Measurements from ENCODE around the gene IGF2. TPM values are rescaled to one million over a fixed set of nuclear protein-coding genes. Genes with fewer than 3 reads are reported as not detected.

IGF2 gene
- total RNA-seq, 1 donor from 2014 or later: 110 TPM

- no peaks in the 10 kb centered on the region for H3K36me3 Mint-ChIP-seq (ENCODE audit: low read depth)
- H3K9me3 Mint-ChIP-seq (ENCODE audit: low read depth): no peaks in the 10 kb centered on the region
- no peak overlapping the region for H3K27ac Mint-ChIP-seq (ENCODE audit: unreplicated experiment)
- DNase-seq (ENCODE audit: low spot score): peak; percentile 89
- H3K4me1 Mint-ChIP-seq (ENCODE audit: low read depth): peaks cover 27% of the 10 kb centered on the region
- peaks cover 4% of the 10 kb centered on the region for H3K27me3 Mint-ChIP-seq (ENCODE audit: low read depth)
- no peak for TF ChIP-seq CTCF (IDR thresholded peaks at IDR 0.05)
- no peak overlapping the region for H3K4me3 Mint-ChIP-seq (ENCODE audit: unreplicated experiment)
Measured at GRCh38 chr11:2098691-2099515, 40.3 kb downstream of the IGF2 start.

DNA sequence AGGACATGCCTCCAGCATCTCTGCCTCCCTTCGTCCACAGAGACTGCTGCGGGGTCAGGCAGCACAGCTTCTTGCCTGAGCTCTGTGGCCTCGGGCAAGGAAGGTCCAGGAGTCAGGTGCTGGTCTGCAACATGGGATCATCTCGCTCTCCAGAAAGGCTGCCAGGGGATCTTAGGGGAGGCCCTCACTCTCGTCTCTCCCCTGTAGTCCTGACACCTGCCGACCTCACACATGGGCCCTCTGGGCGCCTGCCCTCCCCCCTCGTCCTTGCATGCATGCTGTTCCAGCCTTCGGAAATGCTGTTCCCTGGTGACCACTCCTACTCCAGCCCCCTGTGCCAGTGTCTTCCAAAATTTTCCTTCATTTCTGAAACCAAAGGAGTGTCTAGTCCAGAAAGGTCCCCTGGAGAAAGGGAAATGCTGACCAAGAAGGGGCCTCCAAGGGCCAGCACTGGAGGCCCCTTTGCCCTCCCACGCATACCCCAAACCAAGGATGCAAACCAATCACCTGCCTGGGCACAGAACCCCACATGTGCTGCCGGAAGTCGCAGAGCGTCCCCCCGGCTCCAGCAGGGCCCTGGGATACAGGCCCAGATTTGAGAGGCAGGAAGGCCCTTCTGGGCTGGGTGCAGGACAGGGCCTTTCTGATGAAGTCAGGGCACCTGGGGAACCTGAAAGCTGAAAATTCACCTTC lies 41.0 kb downstream of the IGF2 start:
- H3K27ac Mint-ChIP-seq (ENCODE audit: unreplicated experiment): no peak overlapping the region

DNA sequence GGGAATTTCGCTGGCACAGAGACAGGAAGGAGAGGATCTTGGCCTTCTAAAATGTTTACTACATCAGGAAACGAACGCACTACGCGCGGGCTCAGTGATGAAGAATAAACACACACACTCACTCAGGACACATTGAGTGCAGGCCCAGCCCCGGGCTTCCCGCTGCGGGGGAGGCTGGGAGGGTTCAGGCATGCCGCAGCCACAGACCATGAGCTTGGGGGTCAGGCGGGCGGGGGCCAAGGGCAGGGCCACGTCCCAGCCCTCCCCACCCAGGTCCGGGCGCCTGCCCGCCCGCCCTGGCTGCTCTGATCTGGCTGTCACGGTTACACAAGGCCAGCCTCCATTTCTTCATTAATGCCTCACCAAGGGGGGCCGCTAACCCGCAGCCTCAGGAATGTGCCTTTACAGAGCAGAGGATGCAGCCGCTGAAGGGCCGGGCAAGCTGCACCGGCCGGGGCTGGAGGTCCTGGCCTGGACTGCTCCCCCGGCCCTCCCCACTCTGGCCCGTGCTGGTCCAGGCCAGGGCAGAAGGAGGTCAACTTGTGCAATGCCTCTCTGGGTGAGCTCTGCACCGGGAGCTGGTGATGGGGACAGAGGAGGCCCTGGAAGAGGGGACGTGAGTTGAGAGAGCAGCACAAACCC lies 41.7 kb downstream of the IGF2 start:
- Mint-ChIP-seq H3K4me1 (ENCODE audit: low read depth) (peaks cover 34% of the 10 kb centered on the region), H3K27ac (ENCODE audit: unreplicated experiment) (peak overlapping the region; percentile 84), H3K36me3 (ENCODE audit: low read depth) (peaks cover 2% of the 10 kb centered on the region), H3K9me3 (ENCODE audit: low read depth) (peaks cover 4% of the 10 kb centered on the region), H3K4me3 (ENCODE audit: unreplicated experiment) (no peak overlapping the region), H3K27me3 (ENCODE audit: low read depth) (peaks cover 4% of the 10 kb centered on the region)
- no peak for TF ChIP-seq CTCF (IDR thresholded peaks at IDR 0.05)
- DNase-seq (ENCODE audit: low spot score): peak; percentile 82

More for the DNA sequence above, 41.0 kb downstream of the IGF2 start:
- Mint-ChIP-seq H3K9me3 (ENCODE audit: low read depth) (peaks cover 4% of the 10 kb centered on the region), H3K27me3 (ENCODE audit: low read depth) (peaks cover 4% of the 10 kb centered on the region), H3K4me3 (ENCODE audit: unreplicated experiment) (no peak overlapping the region), H3K4me1 (ENCODE audit: low read depth) (peaks cover 30% of the 10 kb centered on the region), H3K36me3 (ENCODE audit: low read depth) (peaks cover 2% of the 10 kb centered on the region)
- no peak for TF ChIP-seq CTCF (IDR thresholded peaks at IDR 0.05)
- no peak for DNase-seq (ENCODE audit: low spot score)

DNA sequence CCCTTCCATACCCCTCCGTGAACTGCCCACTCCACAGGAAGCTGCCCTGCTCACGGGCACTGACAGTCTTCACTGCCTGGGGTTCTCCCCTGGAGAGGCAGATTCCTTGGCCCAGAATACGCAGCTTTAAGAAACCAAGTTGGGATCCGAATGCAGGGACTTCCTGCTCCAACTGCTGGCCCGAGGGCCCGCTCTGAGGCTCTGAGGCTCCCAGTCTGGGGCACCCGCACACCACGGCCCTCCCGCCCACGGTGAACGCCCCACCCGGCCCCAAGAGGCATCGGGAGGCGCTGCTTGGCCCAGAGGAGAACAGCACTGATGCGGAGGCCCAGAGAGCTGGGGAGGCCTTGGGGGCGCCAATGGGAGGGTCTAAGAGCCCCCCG lies 42.3 kb downstream of the IGF2 start:
- H3K4me1 Mint-ChIP-seq (ENCODE audit: low read depth): peaks cover 34% of the 10 kb centered on the region
- no peaks in the 10 kb centered on the region for H3K27me3 Mint-ChIP-seq (ENCODE audit: low read depth)
- H3K9me3 Mint-ChIP-seq (ENCODE audit: low read depth): peaks cover 4% of the 10 kb centered on the region
- TF ChIP-seq CTCF (IDR thresholded peaks at IDR 0.05): no peak
- no peak for DNase-seq (ENCODE audit: low spot score)
- no peak overlapping the region for H3K4me3 Mint-ChIP-seq (ENCODE audit: unreplicated experiment)
- peaks cover 2% of the 10 kb centered on the region for H3K36me3 Mint-ChIP-seq (ENCODE audit: low read depth)
- peak overlapping the region; percentile 84 for H3K27ac Mint-ChIP-seq (ENCODE audit: unreplicated experiment)

Data from chondrocyte (in vitro differentiated cells).